Kidney glomerular epithelial cell (primary cell): ENCODE results near the gene CSN2.
A peak's percentile ranks its signal among the peaks of the same experiment; 100 is the strongest.
"Not testable (repeated sequence)": the region's sequence is repeated elsewhere in the genome, so short reads cannot be mapped to it uniquely, and the experiment has no call there.

Experiments
- DNase-seq: peaks from one replicate; lab custom pipeline; 2025; lab: John Stamatoyannopoulos, UW

The CSN2 gene, protein sequence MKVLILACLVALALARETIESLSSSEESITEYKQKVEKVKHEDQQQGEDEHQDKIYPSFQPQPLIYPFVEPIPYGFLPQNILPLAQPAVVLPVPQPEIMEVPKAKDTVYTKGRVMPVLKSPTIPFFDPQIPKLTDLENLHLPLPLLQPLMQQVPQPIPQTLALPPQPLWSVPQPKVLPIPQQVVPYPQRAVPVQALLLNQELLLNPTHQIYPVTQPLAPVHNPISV

DNA sequence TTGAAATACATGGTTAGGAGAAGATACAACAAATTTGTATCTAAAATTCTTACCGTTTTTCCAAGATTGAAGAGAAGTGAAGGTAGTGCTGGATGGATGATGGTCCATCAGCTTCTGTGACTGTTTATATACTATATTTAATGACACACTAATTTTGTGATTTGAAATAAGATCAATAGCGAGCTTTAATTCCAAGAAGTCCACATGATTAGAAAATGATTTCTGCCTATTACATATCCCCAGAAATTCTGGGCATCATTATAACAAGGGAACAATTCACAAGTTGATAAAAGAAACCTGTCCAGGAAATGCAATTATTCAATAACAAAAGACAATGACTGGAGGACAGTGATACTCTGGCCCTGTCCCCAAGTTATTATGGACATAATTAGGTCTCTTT is at the start of gene CSN2:
Gene CSN2, minus strand, starts transcription at position 101 of the 400 bp plus-strand sequence. CDS start 4,733 bp downstream, outside the sequence.
- no peak for DNase-seq

- DNase-seq: no peak
These were observed 43.2 kb upstream of the CSN2 start for GRCh38 chr4:70008771-70009170.

DNA sequence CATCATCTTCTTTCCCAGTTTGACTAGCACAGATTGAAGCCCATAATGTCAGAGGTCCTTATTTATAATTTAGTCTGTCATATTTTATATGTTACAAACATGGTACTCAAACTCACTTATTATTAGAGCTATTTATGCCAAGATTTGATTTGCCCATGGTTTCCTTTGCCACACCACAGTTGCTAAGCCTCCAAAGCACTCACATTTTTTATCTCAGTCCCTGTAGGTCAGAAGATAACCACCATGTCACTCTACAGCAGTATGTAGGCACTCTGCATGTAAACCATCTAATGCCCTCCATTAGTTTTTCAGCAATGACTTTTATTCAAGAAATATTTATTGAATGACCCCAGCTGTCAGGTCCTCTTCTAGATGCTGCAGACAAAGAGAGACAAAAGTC is 37.0 kb upstream of the CSN2 start:
- DNase-seq: no peak

GRCh38 chr4:70000711-70001110 is 35.2 kb upstream of the CSN2 start:
- no peak for DNase-seq

DNA sequence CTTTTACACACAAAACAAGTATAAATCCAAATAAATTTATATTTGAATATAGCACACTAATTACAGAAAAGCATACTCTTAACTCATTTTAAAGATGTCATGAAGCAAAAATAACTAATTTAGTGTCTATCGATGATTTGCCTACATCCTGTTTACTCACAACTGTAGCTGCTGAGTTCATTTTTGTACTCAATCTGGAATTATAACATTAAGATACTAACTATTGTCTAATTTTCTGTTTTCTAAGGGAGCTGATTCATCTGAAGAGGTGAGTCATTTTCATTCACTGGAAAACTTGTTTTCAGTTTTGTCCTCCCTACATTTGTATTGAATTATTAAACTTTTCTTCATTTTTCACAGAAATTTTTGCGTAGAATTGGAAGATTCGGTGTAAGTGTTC is 33.9 kb upstream of the CSN2 start:
- DNase-seq: peak; percentile 6

DNA sequence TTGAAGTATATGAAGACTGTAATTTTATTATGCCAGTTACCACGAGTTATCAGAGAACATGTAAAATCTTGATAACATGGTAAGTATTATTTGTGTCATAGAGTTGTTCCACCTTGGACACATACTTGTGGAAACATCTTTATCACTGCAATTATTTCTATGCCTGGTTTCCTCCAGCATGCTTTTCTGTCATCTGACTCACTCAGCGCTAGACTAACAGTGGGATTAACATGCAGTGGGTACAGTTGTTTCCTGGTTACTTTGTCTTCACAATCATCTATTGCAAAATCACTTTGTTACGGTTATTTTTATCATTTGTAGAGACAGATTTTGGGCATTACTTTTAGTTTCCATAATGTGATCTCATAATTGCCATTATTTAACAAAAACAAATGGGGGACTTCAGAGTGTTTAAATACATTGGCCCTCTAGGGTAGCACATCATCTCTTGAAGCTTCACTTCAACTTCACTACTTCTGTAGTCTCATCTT is 30.0 kb upstream of the CSN2 start, which contains the start of gene STATH:
Gene STATH, plus strand, starts transcription at position 441 of the 491 bp plus-strand sequence. CDS start 2,472 bp downstream, outside the sequence.
- DNase-seq: no peak

GRCh38 chr4:69994782-69995181 is 29.3 kb upstream of the CSN2 start:
- DNase-seq: no peak

DNA sequence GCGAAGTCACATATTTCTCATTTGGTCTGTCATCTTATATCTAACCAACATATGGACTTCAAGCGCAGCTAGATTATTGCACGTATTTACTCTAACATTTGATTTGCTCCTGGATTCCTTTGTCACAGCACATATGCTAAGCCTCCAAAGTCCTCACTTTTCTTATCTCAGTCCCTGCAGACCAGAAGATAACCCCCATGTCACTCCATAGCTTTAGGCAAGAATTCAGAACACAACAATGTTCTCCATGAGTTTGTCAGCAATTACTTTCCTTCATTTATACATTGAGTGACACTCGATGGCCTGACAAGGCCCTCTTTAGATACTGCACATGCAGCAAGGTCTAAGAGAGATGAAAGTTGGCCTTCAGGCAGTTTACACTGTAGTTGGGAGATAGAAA is 25.5 kb upstream of the CSN2 start:
- no peak for DNase-seq

DNA sequence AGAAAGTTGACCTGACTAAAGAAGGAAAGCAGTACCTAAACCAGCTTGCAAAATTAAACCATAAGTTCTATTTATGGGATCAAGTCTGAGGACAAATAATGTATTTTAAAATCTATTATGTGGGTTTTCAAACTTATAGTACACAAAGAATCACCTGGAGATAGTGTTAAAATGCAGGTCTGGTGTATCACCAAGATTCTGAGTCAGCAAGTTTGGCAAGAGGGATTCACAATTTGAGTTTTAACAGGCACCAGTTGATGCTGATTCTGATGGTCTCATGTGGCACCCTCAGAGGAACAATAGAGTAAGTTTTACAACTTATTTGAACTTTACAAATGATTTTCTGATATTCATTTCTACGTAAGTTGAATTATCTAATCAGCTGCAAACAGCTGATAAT is 21.1 kb upstream of the CSN2 start:
- DNase-seq: no peak

GRCh38 chr4:69984030-69984443 is 18.5 kb upstream of the CSN2 start:
- peak; percentile 42 for DNase-seq

GRCh38 chr4:69977582-69977981 is 12.1 kb upstream of the CSN2 start:
- DNase-seq: no peak

DNA sequence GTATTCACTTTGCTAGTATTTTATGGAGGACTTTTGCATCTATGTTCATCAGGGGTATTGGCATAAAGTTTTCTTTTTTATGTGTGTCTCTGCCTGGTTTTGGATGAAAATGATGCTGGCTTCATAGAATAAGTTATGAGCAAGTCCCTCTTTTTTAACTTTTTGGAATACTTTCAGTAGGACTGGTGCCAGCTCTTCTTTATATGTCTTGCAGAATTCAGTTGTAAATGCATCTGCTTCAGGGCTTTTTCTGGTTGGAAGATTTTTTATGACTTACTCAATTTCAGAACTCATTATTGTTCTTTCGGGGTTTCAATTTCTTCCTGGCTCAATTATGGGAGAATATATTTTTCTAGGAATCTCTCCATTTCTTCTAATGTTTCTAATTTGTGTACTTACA is 9.1 kb upstream of the CSN2 start:
- DNase-seq: no peak

- DNase-seq: no peak
These were observed 4.5 kb upstream of the CSN2 start for GRCh38 chr4:69970071-69970470.

DNA sequence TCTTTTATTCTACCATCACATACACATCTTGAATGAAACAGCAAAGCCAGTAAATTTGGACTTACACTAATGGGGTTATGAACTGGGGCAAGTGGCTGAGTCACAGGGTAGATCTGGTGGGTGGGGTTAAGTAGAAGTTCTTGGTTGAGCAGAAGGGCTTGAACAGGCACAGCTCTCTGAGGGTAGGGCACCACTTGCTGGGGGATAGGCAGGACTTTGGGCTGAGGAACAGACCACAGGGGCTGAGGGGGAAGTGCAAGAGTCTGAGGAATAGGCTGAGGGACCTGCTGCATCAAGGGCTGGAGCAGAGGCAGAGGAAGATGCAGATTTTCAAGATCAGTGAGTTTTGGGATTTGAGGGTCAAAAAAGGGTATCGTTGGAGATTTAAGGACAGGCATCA is 8.3 kb downstream of the CSN2 start:
- DNase-seq: no peak

- DNase-seq: no peak
These were observed 13.9 kb downstream of the CSN2 start for GRCh38 chr4:69951602-69952001.

DNA sequence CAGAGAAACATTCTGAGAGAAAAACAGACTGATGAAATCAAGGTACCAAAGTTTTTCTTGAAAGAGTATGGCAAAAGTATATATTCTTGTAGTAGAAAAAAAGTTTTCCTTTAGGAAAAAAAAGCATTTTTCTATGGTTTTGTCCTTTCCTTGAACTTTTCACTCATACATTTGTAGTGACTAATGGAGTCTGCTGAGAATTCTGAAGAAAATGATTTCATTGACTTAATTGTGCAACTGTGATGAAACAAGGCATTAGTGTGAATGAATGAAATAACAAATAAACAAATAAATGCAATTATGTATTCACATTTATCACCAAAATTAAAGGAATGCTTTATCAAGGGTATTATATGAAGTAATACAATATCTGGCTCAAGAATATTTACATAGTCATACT is 29.0 kb downstream of the CSN2 start:
- no peak for DNase-seq

DNA sequence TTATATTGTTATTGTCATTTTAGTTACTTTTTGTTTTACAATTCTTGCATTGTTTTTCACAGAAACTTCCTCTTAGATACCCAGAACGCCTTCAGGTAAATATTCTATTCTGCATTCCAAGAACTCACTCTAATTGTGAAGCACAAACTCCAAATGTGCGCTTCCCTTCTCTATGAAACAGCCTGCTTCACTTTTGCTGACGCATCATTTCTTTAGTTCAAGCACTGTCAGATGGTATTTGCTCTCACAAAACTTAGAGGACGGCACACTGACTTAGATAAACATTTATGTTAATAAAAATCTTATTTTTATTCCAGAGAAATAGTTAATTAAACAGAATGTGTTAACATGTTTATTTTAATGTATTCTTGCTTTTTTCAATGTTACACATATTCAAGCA is 31.4 kb downstream of the CSN2 start:
- no peak for DNase-seq

GRCh38 chr4:69930768-69931167 is 34.8 kb downstream of the CSN2 start, which contains the start of gene CSN1S1:
Gene CSN1S1, plus strand, starts transcription at chr4:69931068. Its CDS starts 1,488 bp downstream, at chr4:69932556.
- no peak for DNase-seq

DNA sequence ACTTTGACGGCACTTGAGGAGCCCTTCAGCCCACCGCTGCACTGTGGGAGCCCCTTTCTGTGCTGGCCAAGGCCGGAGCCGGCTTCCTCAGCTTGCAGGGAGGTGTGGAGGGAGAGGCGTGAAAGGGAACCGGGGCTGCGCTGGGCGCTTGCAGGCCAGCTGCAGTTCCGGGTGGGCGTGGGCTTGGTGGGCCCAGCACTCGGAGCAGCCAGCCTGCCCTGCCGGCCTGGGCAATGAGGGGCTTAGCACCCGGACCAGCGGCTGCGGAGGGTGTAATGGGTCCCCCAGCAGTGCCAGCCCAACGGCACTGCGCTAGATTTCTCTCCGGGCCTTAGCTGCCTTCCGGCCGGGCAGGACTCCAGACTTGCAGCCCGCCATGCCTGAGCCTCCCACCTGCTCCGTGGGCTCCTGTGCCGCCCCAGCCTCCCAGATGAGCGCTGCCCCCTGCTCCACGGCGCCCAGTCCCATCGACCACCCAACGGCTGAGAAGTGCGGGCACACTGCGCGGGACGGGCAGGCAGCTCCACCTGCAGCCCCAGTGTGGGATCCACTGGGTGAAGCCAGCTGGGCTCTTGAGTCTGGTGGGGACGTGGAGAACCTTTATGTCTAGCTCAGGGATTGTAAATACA is 41.6 kb downstream of the CSN2 start:
- not testable (repeated sequence) for DNase-seq

GRCh38 chr4:69920874-69921273 is 44.7 kb downstream of the CSN2 start:
- no peak for DNase-seq

DNA sequence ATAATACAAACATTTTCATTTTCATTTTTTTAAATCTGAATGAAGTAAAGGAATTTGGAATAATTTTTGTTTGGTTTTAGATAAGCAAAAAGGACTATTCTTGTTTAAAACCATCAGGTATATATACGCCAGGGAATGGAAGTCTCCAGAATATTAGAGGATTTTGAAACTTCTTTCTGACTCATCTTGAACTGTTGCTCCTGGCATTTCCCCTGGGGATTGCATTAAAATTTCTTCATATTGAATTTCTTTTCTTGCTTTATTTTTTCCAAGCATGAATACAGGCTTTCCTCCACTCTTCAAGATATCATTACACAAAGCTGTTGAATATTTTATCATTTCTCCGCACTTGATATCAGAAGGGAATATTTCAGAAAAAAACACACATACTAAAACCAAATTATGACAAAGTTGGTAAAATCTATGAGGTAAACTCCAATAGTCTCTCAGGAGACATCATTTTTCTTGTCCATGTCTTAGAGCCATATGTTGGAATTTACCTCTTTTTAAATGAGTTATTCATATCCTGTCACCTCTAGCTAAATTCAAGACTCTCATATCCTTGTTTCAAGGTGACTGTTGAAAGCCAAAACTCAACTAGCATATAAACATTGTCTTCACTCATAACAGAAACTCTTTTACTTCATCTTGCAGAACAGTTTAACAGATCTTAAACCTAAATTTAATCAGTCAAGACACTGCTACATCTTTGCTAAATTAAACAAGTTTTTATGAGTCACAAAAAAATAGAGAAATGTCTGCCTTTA is 55.3 kb downstream of the CSN2 start:
- DNase-seq: no peak

GRCh38 chr4:69909195-69909594 is 56.3 kb downstream of the CSN2 start:
- no peak for DNase-seq

- no peak for DNase-seq
These were observed 58.4 kb downstream of the CSN2 start for GRCh38 chr4:69907151-69907550.
